Omental fat pad (tissue), 4 donors: ENCODE data around the gene RGS9. TPM values are rescaled to one million over a fixed set of nuclear protein-coding genes. Genes with fewer than 3 reads are reported as not detected.

Source experiments
- ATAC-seq: fragments of 150-250 bp; one replicate; pipeline ENCODE4 v1.9.1; 2016; ENCODE audit warnings: mild to moderate bottlenecking, moderate library complexity; ENCODE audit not compliant: low FRiP score
- DNase-seq: peaks from one replicate; pipeline ENCODE4 v3.0.0-alpha.2; 2019; ENCODE audit warnings: low spot score
- CTCF ChIP-seq, 3 donors: fragments of 450-650 bp; IDR thresholded peaks; one replicate each; pipeline ENCODE4 v1.5.1; 2016 to 2017; ENCODE audit warnings: antibody characterized with exemption in 3 of 3, mild to moderate bottlenecking in 3 of 3, moderate library complexity in 2 of 3
- total RNA-seq, 4 donors: library from RNA; depleted of rRNA; stranded (reverse); fragments of >200 nt; gene quantifications; one replicate each; pipeline ENCODE4 v1.1.0, GENCODE V29; 2016

The RGS9 gene
- total RNA-seq, 4 donors from 2014 or later = 1.1 to 5.6 (median 3.4) TPM

- DNase-seq (no peak), ATAC-seq (no peak)
- no peak for TF ChIP-seq CTCF (IDR thresholded peaks at IDR 0.05)
These were observed 71.5 kb downstream of the RGS9 start for GRCh38 chr17:65208717-65209116.

- ATAC-seq (no peak), DNase-seq (no peak)
- TF ChIP-seq CTCF (IDR thresholded peaks at IDR 0.05) = no peak
These were observed 81.1 kb downstream of the RGS9 start for GRCh38 chr17:65218261-65218660.

GRCh38 chr17:65219124-65219523 is 82.0 kb downstream of the RGS9 start:
- TF ChIP-seq CTCF (IDR thresholded peaks at IDR 0.05) = no peak
- DNase-seq = no peak
- ATAC-seq = no peak

GRCh38 chr17:65219707-65220106 is 82.5 kb downstream of the RGS9 start:
- DNase-seq (no peak), ATAC-seq (no peak)
- TF ChIP-seq CTCF (IDR thresholded peaks at IDR 0.05) = no peak

GRCh38 chr17:65220732-65221131 is 83.6 kb downstream of the RGS9 start:
- ATAC-seq (no peak), DNase-seq (no peak)
- no peak for TF ChIP-seq CTCF (IDR thresholded peaks at IDR 0.05)

- ATAC-seq = no peak
- TF ChIP-seq CTCF (IDR thresholded peaks at IDR 0.05) = no peak
- no peak for DNase-seq
These were observed 85.1 kb downstream of the RGS9 start for GRCh38 chr17:65222214-65222738.

- no peak for ATAC-seq
- no peak for TF ChIP-seq CTCF (IDR thresholded peaks at IDR 0.05)
- DNase-seq = no peak
These were observed 87.9 kb downstream of the RGS9 start for GRCh38 chr17:65225061-65225460.
